WTC11 (cell line): ENCODE results near the gene OGFOD1.

Source experiments
- JUN ChIP-seq: sonication (generic); formaldehyde crosslinking; IDR thresholded peaks from 2 replicates; pipeline ENCODE4 v1.8.0; 2023; ENCODE audit warnings: mild to moderate bottlenecking, missing genetic modification reagents
- TF ChIP-seq, protein P1 (sequence below): fragments of 200-600 bp; IDR thresholded peaks from 2 replicates; pipeline ENCODE4 v1.8.0; 2022; ENCODE audit warnings: antibody characterized with exemption

- TF ChIP-seq JUN, result no peak
- TF ChIP-seq, protein P1, sequence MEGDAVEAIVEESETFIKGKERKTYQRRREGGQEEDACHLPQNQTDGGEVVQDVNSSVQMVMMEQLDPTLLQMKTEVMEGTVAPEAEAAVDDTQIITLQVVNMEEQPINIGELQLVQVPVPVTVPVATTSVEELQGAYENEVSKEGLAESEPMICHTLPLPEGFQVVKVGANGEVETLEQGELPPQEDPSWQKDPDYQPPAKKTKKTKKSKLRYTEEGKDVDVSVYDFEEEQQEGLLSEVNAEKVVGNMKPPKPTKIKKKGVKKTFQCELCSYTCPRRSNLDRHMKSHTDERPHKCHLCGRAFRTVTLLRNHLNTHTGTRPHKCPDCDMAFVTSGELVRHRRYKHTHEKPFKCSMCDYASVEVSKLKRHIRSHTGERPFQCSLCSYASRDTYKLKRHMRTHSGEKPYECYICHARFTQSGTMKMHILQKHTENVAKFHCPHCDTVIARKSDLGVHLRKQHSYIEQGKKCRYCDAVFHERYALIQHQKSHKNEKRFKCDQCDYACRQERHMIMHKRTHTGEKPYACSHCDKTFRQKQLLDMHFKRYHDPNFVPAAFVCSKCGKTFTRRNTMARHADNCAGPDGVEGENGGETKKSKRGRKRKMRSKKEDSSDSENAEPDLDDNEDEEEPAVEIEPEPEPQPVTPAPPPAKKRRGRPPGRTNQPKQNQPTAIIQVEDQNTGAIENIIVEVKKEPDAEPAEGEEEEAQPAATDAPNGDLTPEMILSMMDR, result no peak
These were observed 35.5 kb upstream of the OGFOD1 start for GRCh38 chr16:56415875-56416274.
